K562 (cell line): ENCODE measurements around the gene ROM1. TPM values are rescaled to one million over a fixed set of nuclear protein-coding genes. Genes with fewer than 3 reads are reported as not detected.
A peak's percentile ranks its signal among the peaks of the same experiment; 100 is the strongest.

Source experiments
- ATF2 ChIP-seq: sonication (generic); formaldehyde crosslinking; IDR thresholded peaks from 2 replicates; pipeline ENCODE4 v1.8.1; 2022; ENCODE audit warnings: missing genetic modification reagents
- BCOR ChIP-seq: fragments of 450-650 bp; IDR thresholded peaks from 2 replicates; pipeline ENCODE4 v1.6.1; 2016
- DDX20 ChIP-seq: fragments of 450-650 bp; IDR thresholded peaks from 2 replicates; pipeline ENCODE4 v1.6.1; 2016; ENCODE audit warnings: missing genetic modification characterization, low read depth, mild to moderate bottlenecking, missing compliant biosample characterization, moderate library complexity
- EP300 ChIP-seq: IDR thresholded peaks from 2 replicates; pipeline ENCODE4 v1.6.1; 2012; ENCODE audit warnings: low read length, improper control_type of control experiment
- ESRRB ChIP-seq: fragments of 250-450 bp; sonication (Bioruptor Pico); IDR thresholded peaks from 2 replicates; pipeline ENCODE4 v1.5.0; 2020; ENCODE audit warnings: mild to moderate bottlenecking, moderate library complexity, borderline replicate concordance
- FUS ChIP-seq: fragments of 200-400 bp; formaldehyde crosslinking; optimal IDR thresholded peaks from 2 replicates; pipeline ENCODE3; 2017; ENCODE audit warnings: low read depth, low read length
- HDAC8 ChIP-seq: fragments of 450-650 bp; IDR thresholded peaks from 2 replicates; pipeline ENCODE4 v1.6.1; 2016; ENCODE audit warnings: mild to moderate bottlenecking, missing genetic modification characterization, moderate library complexity, missing compliant biosample characterization
- HIVEP1 ChIP-seq: fragments of 250-450 bp; sonication (Bioruptor Pico); IDR thresholded peaks from 2 replicates; pipeline ENCODE4 v1.4.0; 2020; ENCODE audit warnings: mild to moderate bottlenecking
- KLF10 ChIP-seq: fragments of 250-450 bp; sonication (Bioruptor Pico); IDR thresholded peaks from 2 replicates; pipeline ENCODE4 v1.6.1; 2021; ENCODE audit warnings: matching md5 sums
- MCM2 ChIP-seq: fragments of 450-650 bp; IDR thresholded peaks from 2 replicates; pipeline ENCODE4 v1.6.1; 2017; ENCODE audit warnings: low read depth, mild to moderate bottlenecking
- MTA1 ChIP-seq: fragments of 450-650 bp; IDR thresholded peaks from 2 replicates; pipeline ENCODE4 v1.6.1; 2017; ENCODE audit warnings: borderline replicate concordance
- PHF21A ChIP-seq: fragments of 450-650 bp; IDR thresholded peaks from 2 replicates; pipeline ENCODE4 v1.6.1; 2017; ENCODE audit warnings: low read depth, borderline replicate concordance
- PML ChIP-seq: IDR thresholded peaks from 2 replicates; pipeline ENCODE4 v1.6.1; 2012; ENCODE audit warnings: low read length, inconsistent platforms
- POLR2B ChIP-seq: fragments of 450-650 bp; IDR thresholded peaks from 2 replicates; pipeline ENCODE4 v1.6.1; 2018; ENCODE audit warnings: low read depth; ENCODE audit not compliant: partially characterized antibody
- RBM34 ChIP-seq: fragments of 200-400 bp; formaldehyde crosslinking; IDR thresholded peaks from 2 replicates; pipeline ENCODE4 v1.6.1; 2018; ENCODE audit warnings: low read length, borderline replicate concordance; ENCODE audit not compliant: insufficient read depth
- RCOR1 ChIP-seq, 2 experiments: IDR thresholded peaks; 2 replicates each; pipeline ENCODE4 v1.6.1; 2012; ENCODE audit warnings: low read depth in 2 of 2, low read length in 2 of 2, borderline replicate concordance in 1 of 2, improper control_type of control experiment in 1 of 2
- SMARCC2 ChIP-seq: fragments of 450-650 bp; IDR thresholded peaks from 2 replicates; pipeline ENCODE4 v1.6.1; 2017; ENCODE audit warnings: antibody characterized with exemption, moderate library complexity, mild to moderate bottlenecking, low read depth
- SREBF1 ChIP-seq: fragments of 150-350 bp; IDR thresholded peaks from 2 replicates; pipeline ENCODE4 v1.6.1; 2014; ENCODE audit warnings: antibody characterized with exemption, low read depth, low read length, borderline replicate concordance
- SRSF7 ChIP-seq: fragments of 200-400 bp; formaldehyde crosslinking; optimal IDR thresholded peaks from 2 replicates; pipeline ENCODE3; 2017; ENCODE audit warnings: mild to moderate bottlenecking, low read depth, low read length
- STAG1 ChIP-seq: sonication (generic); formaldehyde crosslinking; IDR thresholded peaks from 2 replicates; pipeline ENCODE4 v1.5.0; 2020; ENCODE audit warnings: missing genetic modification reagents, borderline replicate concordance
- TCF7L2 ChIP-seq: fragments of 150-350 bp; IDR thresholded peaks from 2 replicates; pipeline ENCODE4 v1.6.1; 2016; ENCODE audit warnings: low read depth, mild to moderate bottlenecking, low read length, moderate library complexity
- TOE1 ChIP-seq, 2 experiments: fragments of 450-650 bp in 1 of 2; sonication (generic) in 1 of 2; formaldehyde crosslinking in 1 of 2; IDR thresholded peaks; 2 replicates each; pipeline versions ENCODE4 v1.7.1 to v1.8.0; 2016 to 2022; ENCODE audit warnings: borderline replicate concordance in 2 of 2, mild to moderate bottlenecking in 2 of 2, antibody characterized with exemption in 1 of 2, inconsistent platforms in 1 of 2, low read depth in 1 of 2, missing genetic modification reagents in 1 of 2, moderate library complexity in 1 of 2
- TSHZ1 ChIP-seq: fragments of 250-450 bp; sonication (Bioruptor Pico); IDR thresholded peaks from 2 replicates; pipeline ENCODE4 v1.4.0; 2020; ENCODE audit warnings: mild to moderate bottlenecking, moderate library complexity
- ZBTB8A ChIP-seq: fragments of 450-650 bp; IDR thresholded peaks from 2 replicates; pipeline ENCODE4 v1.6.1; 2018; ENCODE audit warnings: mild to moderate bottlenecking, moderate library complexity; ENCODE audit not compliant: partially characterized antibody
- ZFP36 ChIP-seq: fragments of 150-350 bp; IDR thresholded peaks from 2 replicates; pipeline ENCODE4 v1.6.1; 2018; ENCODE audit warnings: low read length, low read depth; ENCODE audit not compliant: partially characterized antibody
- ZZZ3 ChIP-seq: fragments of 450-650 bp; IDR thresholded peaks from 2 replicates; pipeline ENCODE4 v1.6.1; 2016; ENCODE audit warnings: antibody characterized with exemption, mild to moderate bottlenecking, moderate library complexity
- polyA plus RNA-seq, 8 experiments: library from polyadenylated mRNA; depleted of rRNA in 4 of 8; stranded (reverse) in 5 of 8; unstranded in 3 of 8; fragments of >200 nt; fragmentation: Nextera tagmentation in 2 of 8; fragmentation: Illumina TruSeq in 1 of 8; extraction: Ambion mirVana in 2 of 8; extraction: Trizol in 1 of 8; gene quantifications; 2 replicates each; pipeline versions ENCODE4 v1.2.1 to v1.2.3, GENCODE V29; 2011 to 2014; ENCODE audit warnings: inconsistent platforms in 1 of 8, missing spikeins in 1 of 8
- total RNA-seq, 7 experiments: library from RNA; depleted of rRNA in 6 of 7; stranded (reverse); fragments of >200 nt in 6 of 7; fragmentation: Illumina TruSeq in 2 of 7; extraction: Trizol in 2 of 7; gene quantifications; 2 replicates each; pipeline versions ENCODE4 v1.2.1 to v1.2.3, GENCODE V29; 2011 to 2021; ENCODE audit warnings: low replicate concordance in 1 of 7

The ROM1 gene
- total and polyA plus RNA-seq, 9 of the 15 experiments (the other 6 are each of a cell fraction or from before 2014, with no cell fraction given) = 0.75 to 4.0 (median 2.6) TPM

GRCh38 chr11:62611705-62612365 lies 1.2 kb upstream of the ROM1 start (continued):
- no peak for TF ChIP-seq POLR2B
- TF ChIP-seq RBM34 = no peak
- no peak for TF ChIP-seq MCM2
- TF ChIP-seq HIVEP1 = no peak
- no peak for TF ChIP-seq ZZZ3
- TF ChIP-seq HDAC8 (tag) = no peak
- no peak for TF ChIP-seq TOE1 (IDR thresholded peaks at IDR 0.05; ENCODE audit: borderline replicate concordance)
- TF ChIP-seq TOE1 (CRISPR knock-in tag; IDR thresholded peaks at IDR 0.05; ENCODE audit: borderline replicate concordance, low read depth) = no peak
- no peak for TF ChIP-seq ZBTB8A
- TF ChIP-seq EP300 = 0 out of 2 replicates have a peak, but pooled peaks have one; percentile 6
- TF ChIP-seq STAG1 (CRISPR knock-in tag) = no peak
- peak; percentile 58; the same call in 1 of the 2 replicates for TF ChIP-seq MTA1
- TF ChIP-seq DDX20 (tag) = no peak
- no peak for TF ChIP-seq PHF21A
- TF ChIP-seq SRSF7 = no peak
- TF ChIP-seq ZFP36 = peak; percentile 88
- no peak for TF ChIP-seq TCF7L2
- TF ChIP-seq TSHZ1 = no peak
- TF ChIP-seq ESRRB = no peak
- peak; percentile 93 for TF ChIP-seq BCOR
- TF ChIP-seq SMARCC2 = no peak
- no peak for TF ChIP-seq KLF10
- no peak for TF ChIP-seq SREBF1
- no peak for TF ChIP-seq ATF2 (CRISPR knock-in tag)
- no peak for TF ChIP-seq PML
- TF ChIP-seq FUS = no peak
- peak in 1 of 2 experiments; percentile 42; a peak in 1 of 4 replicates for TF ChIP-seq RCOR1 (IDR thresholded peaks at IDR 0.05; ENCODE audit: borderline replicate concordance in 1 of 2, low read depth in 2 of 2, low read length in 2 of 2)
